OCI-LY7 (cell line): ENCODE results near the gene COMP.

Source experiments
- CTCF ChIP-seq: fragments of 200-600 bp; sonication (generic); conservative IDR thresholded peaks from 2 replicates; pipeline ENCODE4 v1.5.1; 2014; ENCODE audit warnings: mild to moderate bottlenecking, antibody characterized with exemption, low read length, moderate library complexity, mixed read lengths
- EZH2phosphoT487 ChIP-seq: fragments of 200-600 bp; sonication (generic); IDR thresholded peaks from 2 replicates; pipeline ENCODE4 v1.6.1; 2018; ENCODE audit warnings: low read depth, borderline replicate concordance, mild to moderate bottlenecking, mixed run types, antibody characterized with exemption, low read length, moderate library complexity, mixed read lengths

DNA sequence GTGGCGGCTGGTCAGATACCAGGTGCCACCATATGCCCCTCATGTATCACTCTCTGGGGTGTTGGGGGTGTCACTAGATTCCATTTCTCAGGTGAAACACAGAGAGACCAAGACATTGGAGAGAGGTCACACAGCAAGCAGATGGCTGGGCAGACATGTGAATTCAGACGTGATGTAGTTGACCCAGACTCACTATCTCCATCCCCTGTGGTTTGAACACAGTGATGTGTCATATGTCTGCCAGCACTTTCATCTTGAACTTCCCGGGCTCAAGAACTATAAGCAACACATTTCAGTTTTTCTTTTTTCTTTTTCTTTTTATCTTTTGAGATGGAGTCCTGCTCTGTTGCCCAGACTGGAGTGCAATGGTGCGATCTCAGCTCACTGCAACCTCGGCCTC is 24.6 kb upstream of the COMP start:
- TF ChIP-seq CTCF = no peak
- no peak for TF ChIP-seq EZH2phosphoT487
